Fibroblast of lung (primary cell): Measurements from ENCODE around the gene MORN4. TPM values are rescaled to one million over a fixed set of nuclear protein-coding genes. Genes with fewer than 3 reads are reported as not detected.

ENCODE experiments used
- DNase-seq, 2 donors: peaks; one replicate each; pipeline versions ENCODE4 v3.0.0 to v3.0.0-alpha.2; 2010; ENCODE audit warnings: low read depth in 2 of 2
- H2AFZ ChIP-seq: 2 replicates; pipeline ENCODE4 v1.5.1; 2012; ENCODE audit warnings: low read length, control low read depth, inconsistent platforms
- H3K27ac ChIP-seq: 2 replicates; pipeline ENCODE4 v1.5.1; 2011; ENCODE audit warnings: low read length, control low read depth; ENCODE audit not compliant: insufficient read depth
- H3K27me3 ChIP-seq: 2 replicates; pipeline ENCODE4 v1.5.1; 2011; ENCODE audit warnings: mild to moderate bottlenecking, low read length; ENCODE audit not compliant: control insufficient read depth, insufficient read depth
- H3K36me3 ChIP-seq: 2 replicates; pipeline ENCODE4 v1.5.1; 2011; ENCODE audit warnings: low read length; ENCODE audit not compliant: control insufficient read depth, insufficient read depth
- H3K4me1 ChIP-seq: 2 replicates; pipeline ENCODE4 v1.5.1; 2011; ENCODE audit warnings: low read length; ENCODE audit not compliant: control insufficient read depth, insufficient read depth; ENCODE audit errors: extremely low read depth
- H3K4me2 ChIP-seq: 2 replicates; pipeline ENCODE4 v1.5.1; 2011; ENCODE audit warnings: low read length, control low read depth; ENCODE audit not compliant: insufficient read depth; ENCODE audit errors: extremely low read depth
- H3K4me3 ChIP-seq, 4 experiments: fragments of 200-600 bp in 1 of 4; sonication (generic) in 1 of 4; replicated peaks in 1 of 4; 2 replicates each; pipeline ENCODE4 v1.5.1; 2011 to 2016; ENCODE audit warnings: low read length in 4 of 4, low read depth in 3 of 4, mild to moderate bottlenecking in 3 of 4, control low read depth in 2 of 4, inconsistent platforms in 1 of 4, mixed read lengths in 1 of 4; ENCODE audit not compliant: insufficient read depth in 1 of 4; ENCODE audit errors: control extremely low read depth in 1 of 4
- H3K79me2 ChIP-seq: 2 replicates; pipeline ENCODE4 v1.5.1; 2012; ENCODE audit warnings: mild to moderate bottlenecking, low read length, inconsistent platforms; ENCODE audit not compliant: control insufficient read depth, insufficient read depth
- H3K9ac ChIP-seq: 2 replicates; pipeline ENCODE4 v1.5.1; 2011; ENCODE audit warnings: mild to moderate bottlenecking, low read length, control low read depth; ENCODE audit not compliant: insufficient read depth
- H3K9me3 ChIP-seq: 2 replicates; pipeline ENCODE4 v1.5.1; 2012; ENCODE audit warnings: low read depth, low read length; ENCODE audit not compliant: control insufficient read depth, insufficient read depth
- H4K20me1 ChIP-seq: 2 replicates; pipeline ENCODE4 v1.5.1; 2011; ENCODE audit warnings: low read length; ENCODE audit not compliant: control insufficient read depth, insufficient read depth; ENCODE audit errors: extremely low read depth
- EZH2 ChIP-seq: IDR thresholded peaks from 2 replicates; pipeline ENCODE4 v1.5.1; 2012; ENCODE audit warnings: low read length, control low read depth, mild to moderate bottlenecking; ENCODE audit errors: missing control alignments
- polyA plus RNA-seq, 2 donors: library from polyadenylated mRNA; depleted of rRNA in 1 of 2; stranded (reverse) in 1 of 2; unstranded in 1 of 2; fragments of >200 nt; gene quantifications; 2 replicates each; pipeline ENCODE4 v1.2.1, GENCODE V29; 2011 to 2012; ENCODE audit warnings: missing spikeins in 1 of 2
- total RNA-seq: library from RNA; depleted of rRNA; stranded (reverse); fragments of >200 nt; gene quantifications from 2 replicates; pipeline ENCODE4 v1.2.1, GENCODE V29; 2014
- TF ChIP-seq, protein P1 (sequence below), 2 donors: IDR thresholded peaks in 1 of 2; conservative IDR thresholded peaks in 1 of 2; 1 replicate in 1 of 2; 2 replicates in 1 of 2; pipeline ENCODE4 v1.5.1; 2011 to 2012; ENCODE audit warnings: low read length in 2 of 2, control low read depth in 1 of 2, inconsistent platforms in 1 of 2, low read depth in 1 of 2, mild to moderate bottlenecking in 1 of 2

MORN4 gene
- total and polyA plus RNA-seq, 2 donors (not counting 1 experiment from before 2014, with no cell fraction given): 13.2 to 13.4 TPM

GRCh38 chr10:97570789-97571471 lies 62.4 kb downstream of the MORN4 start:
- Histone ChIP-seq H3K27ac (no peak overlapping the region), H3K4me3 (no peak overlapping the region)
- DNase-seq: no peak

DNA sequence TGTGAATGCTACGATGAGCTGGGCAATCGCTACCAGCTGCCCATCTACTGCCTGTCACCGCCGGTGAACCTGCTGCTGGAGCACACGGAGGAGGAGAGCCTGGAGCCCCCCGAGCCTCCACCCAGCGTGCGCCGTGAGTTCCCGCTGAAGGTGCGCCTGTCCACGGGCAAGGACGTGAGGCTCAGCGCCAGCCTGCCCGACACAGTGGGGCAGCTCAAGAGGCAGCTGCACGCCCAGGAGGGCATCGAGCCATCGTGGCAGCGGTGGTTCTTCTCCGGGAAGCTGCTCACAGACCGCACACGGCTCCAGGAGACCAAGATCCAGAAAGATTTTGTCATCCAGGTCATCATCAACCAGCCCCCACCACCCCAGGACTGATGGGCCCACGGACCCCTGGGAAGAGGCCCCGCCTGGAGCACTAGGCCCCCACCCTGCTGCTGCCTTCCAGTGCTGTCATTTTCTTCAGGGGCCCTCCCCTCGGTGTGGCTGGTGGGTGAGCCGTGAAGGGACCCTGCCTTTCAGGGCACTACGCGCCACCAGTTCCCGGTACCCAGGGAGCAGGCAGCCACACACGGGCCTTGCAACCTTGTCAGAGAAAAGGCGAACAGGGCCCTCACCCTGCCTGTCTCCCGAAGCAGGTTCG lies 63.0 kb downstream of the MORN4 start:
- Histone ChIP-seq H3K27me3 (no peaks in the 10 kb centered on the region), H3K27ac (no peak overlapping the region), H3K9ac (no peak overlapping the region), H3K36me3 (peaks cover 3% of the 10 kb centered on the region), H2AFZ (no peak overlapping the region), H3K4me3 (no peak overlapping the region), H3K9me3 (no peaks in the 10 kb centered on the region), H3K4me1 (peaks cover 3% of the 10 kb centered on the region), H3K4me2 (no peak overlapping the region), H4K20me1 (no peaks in the 10 kb centered on the region), H3K79me2 (no peaks in the 10 kb centered on the region)
- TF ChIP-seq, protein P1, sequence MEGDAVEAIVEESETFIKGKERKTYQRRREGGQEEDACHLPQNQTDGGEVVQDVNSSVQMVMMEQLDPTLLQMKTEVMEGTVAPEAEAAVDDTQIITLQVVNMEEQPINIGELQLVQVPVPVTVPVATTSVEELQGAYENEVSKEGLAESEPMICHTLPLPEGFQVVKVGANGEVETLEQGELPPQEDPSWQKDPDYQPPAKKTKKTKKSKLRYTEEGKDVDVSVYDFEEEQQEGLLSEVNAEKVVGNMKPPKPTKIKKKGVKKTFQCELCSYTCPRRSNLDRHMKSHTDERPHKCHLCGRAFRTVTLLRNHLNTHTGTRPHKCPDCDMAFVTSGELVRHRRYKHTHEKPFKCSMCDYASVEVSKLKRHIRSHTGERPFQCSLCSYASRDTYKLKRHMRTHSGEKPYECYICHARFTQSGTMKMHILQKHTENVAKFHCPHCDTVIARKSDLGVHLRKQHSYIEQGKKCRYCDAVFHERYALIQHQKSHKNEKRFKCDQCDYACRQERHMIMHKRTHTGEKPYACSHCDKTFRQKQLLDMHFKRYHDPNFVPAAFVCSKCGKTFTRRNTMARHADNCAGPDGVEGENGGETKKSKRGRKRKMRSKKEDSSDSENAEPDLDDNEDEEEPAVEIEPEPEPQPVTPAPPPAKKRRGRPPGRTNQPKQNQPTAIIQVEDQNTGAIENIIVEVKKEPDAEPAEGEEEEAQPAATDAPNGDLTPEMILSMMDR (conservative IDR thresholded peaks at IDR 0.05 in 1 of 2, IDR thresholded peaks at IDR 0.05 in 1 of 2; ENCODE audit: low read depth in 1 of 2, low read length in 2 of 2): no peak
- no peak for TF ChIP-seq EZH2
- DNase-seq: no peak

More at GRCh38 chr10:97570789-97571471, 62.4 kb downstream of the MORN4 start:
- peaks cover 3% of the 10 kb centered on the region for H3K4me1 ChIP-seq
- no peak overlapping the region for H3K4me2 ChIP-seq
- no peak overlapping the region for H2AFZ ChIP-seq
- peaks cover 3% of the 10 kb centered on the region for H3K36me3 ChIP-seq
- no peaks in the 10 kb centered on the region for H4K20me1 ChIP-seq
- no peak for TF ChIP-seq EZH2
- TF ChIP-seq, protein P1 (conservative IDR thresholded peaks at IDR 0.05 in 1 of 2, IDR thresholded peaks at IDR 0.05 in 1 of 2; ENCODE audit: low read depth in 1 of 2, low read length in 2 of 2): no peak
- no peaks in the 10 kb centered on the region for H3K9me3 ChIP-seq
- no peaks in the 10 kb centered on the region for H3K27me3 ChIP-seq
- no peaks in the 10 kb centered on the region for H3K79me2 ChIP-seq
- no peak overlapping the region for H3K9ac ChIP-seq

DNA sequence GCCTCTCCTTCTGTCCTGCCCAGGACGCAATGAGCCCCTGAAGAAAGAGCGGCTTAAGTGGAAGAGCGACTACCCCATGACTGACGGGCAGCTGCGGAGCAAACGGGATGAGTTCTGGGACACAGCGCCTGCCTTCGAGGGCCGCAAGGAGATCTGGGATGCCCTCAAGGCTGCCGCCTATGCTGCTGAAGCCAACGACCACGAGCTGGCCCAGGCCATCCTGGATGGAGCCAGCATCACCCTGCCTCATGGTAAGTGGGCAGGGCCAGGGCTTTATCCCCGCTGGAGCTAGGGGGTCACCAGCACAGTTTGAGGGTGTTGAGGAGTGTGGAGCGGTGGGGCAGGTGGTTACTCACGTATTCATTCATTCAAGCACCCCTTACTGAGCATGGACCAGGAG lies 65.4 kb downstream of the MORN4 start:
- Histone ChIP-seq H3K4me2 (no peak overlapping the region), H4K20me1 (no peaks in the 10 kb centered on the region), H3K9me3 (no peaks in the 10 kb centered on the region), H3K79me2 (no peaks in the 10 kb centered on the region), H3K9ac (no peak overlapping the region), H3K4me3 (no peak overlapping the region), H3K27ac (no peak overlapping the region), H3K36me3 (peaks cover 3% of the 10 kb centered on the region), H2AFZ (no peak overlapping the region), H3K4me1 (no peaks in the 10 kb centered on the region), H3K27me3 (no peaks in the 10 kb centered on the region)
- DNase-seq: no peak
- no peak for TF ChIP-seq EZH2
- TF ChIP-seq, protein P1 (conservative IDR thresholded peaks at IDR 0.05 in 1 of 2, IDR thresholded peaks at IDR 0.05 in 1 of 2; ENCODE audit: low read depth in 1 of 2, low read length in 2 of 2): no peak
